Vagina (tissue), 2 donors: ENCODE measurements around the gene RHBG.

Source experiments
- CTCF ChIP-seq, 3 experiments: fragments of 450-650 bp in 2 of 3; fragments of 200-600 bp in 1 of 3; sonication (generic) in 1 of 3; IDR thresholded peaks; one replicate each; pipeline ENCODE4 v1.5.1; 2017 to 2019; ENCODE audit warnings: antibody characterized with exemption in 3 of 3, mild to moderate bottlenecking in 2 of 3, moderate library complexity in 2 of 3
- POLR2A ChIP-seq, 2 donors: fragments of 450-650 bp; IDR thresholded peaks; one replicate each; pipeline ENCODE4 v1.6.1; 2017; ENCODE audit warnings: antibody characterized with exemption in 2 of 2, mild to moderate bottlenecking in 2 of 2, moderate library complexity in 2 of 2
- POLR2AphosphoS5 ChIP-seq, 2 donors: sonication (generic); formaldehyde crosslinking; IDR thresholded peaks; one replicate each; pipeline ENCODE4 v1.9.0; 2017; ENCODE audit warnings: antibody characterized with exemption in 2 of 2, mild to moderate bottlenecking in 2 of 2, low read depth in 1 of 2; ENCODE audit not compliant: insufficient read depth in 1 of 2

- TF ChIP-seq CTCF (IDR thresholded peaks at IDR 0.05) (no peak), POLR2AphosphoS5 (IDR thresholded peaks at IDR 0.05; ENCODE audit: insufficient read depth in 1 of 2, low read depth in 1 of 2) (no peak), POLR2A (IDR thresholded peaks at IDR 0.05) (no peak)
Observed at GRCh38 chr1:156409439-156409838, 40.4 kb downstream of the RHBG start.
